Glutamatergic neuron (in vitro differentiated cells): Measurements from ENCODE around the gene SAYSD1. TPM values are rescaled to one million over a fixed set of nuclear protein-coding genes. Genes with fewer than 3 reads are reported as not detected.

Experiments used
- DNase-seq: peaks from one replicate; pipeline ENCODE4 v3.0.0; 2022
- H3K27ac Mint-ChIP-seq: one replicate; pipeline ENCODE4 v1.8.0; 2020; ENCODE audit warnings: mild to moderate bottlenecking, mixed read lengths, inconsistent platforms; ENCODE audit not compliant: unreplicated experiment
- H3K27me3 Mint-ChIP-seq: one replicate; pipeline ENCODE4 v1.8.0; 2020; ENCODE audit warnings: mild to moderate bottlenecking, moderate library complexity, mixed read lengths, inconsistent platforms; ENCODE audit not compliant: unreplicated experiment
- H3K36me3 Mint-ChIP-seq: one replicate; pipeline ENCODE4 v1.8.0; 2020; ENCODE audit warnings: mild to moderate bottlenecking, mixed read lengths, inconsistent platforms; ENCODE audit not compliant: unreplicated experiment
- H3K4me1 Mint-ChIP-seq: one replicate; pipeline ENCODE4 v1.8.0; 2020; ENCODE audit warnings: mild to moderate bottlenecking, low read depth, mixed read lengths, inconsistent platforms; ENCODE audit not compliant: unreplicated experiment
- H3K4me3 Mint-ChIP-seq: one replicate; pipeline ENCODE4 v1.8.0; 2020; ENCODE audit warnings: mild to moderate bottlenecking, mixed read lengths, inconsistent platforms; ENCODE audit not compliant: unreplicated experiment
- H3K9me3 Mint-ChIP-seq: one replicate; pipeline ENCODE4 v1.8.0; 2020; ENCODE audit warnings: mild to moderate bottlenecking, moderate library complexity, mixed read lengths, inconsistent platforms; ENCODE audit not compliant: unreplicated experiment
- total RNA-seq: library from RNA; stranded (reverse); fragmentation: NEBNext Ultra II Directional; extraction: Animal tissue kit (Norgen Biotek cat#: 25700); gene quantifications from one replicate; pipeline ENCODE4 v1.2.1, GENCODE V29; 2021; ENCODE audit not compliant: unreplicated experiment
- TF ChIP-seq, protein P1 (sequence below): fragments of 200-600 bp; sonication (generic); IDR thresholded peaks from one replicate; pipeline ENCODE4 v1.5.0; 2021; ENCODE audit not compliant: partially characterized antibody, unreplicated experiment

SAYSD1 gene
- total RNA-seq, 1 donor from 2014 or later, result 18.4 TPM

DNA sequence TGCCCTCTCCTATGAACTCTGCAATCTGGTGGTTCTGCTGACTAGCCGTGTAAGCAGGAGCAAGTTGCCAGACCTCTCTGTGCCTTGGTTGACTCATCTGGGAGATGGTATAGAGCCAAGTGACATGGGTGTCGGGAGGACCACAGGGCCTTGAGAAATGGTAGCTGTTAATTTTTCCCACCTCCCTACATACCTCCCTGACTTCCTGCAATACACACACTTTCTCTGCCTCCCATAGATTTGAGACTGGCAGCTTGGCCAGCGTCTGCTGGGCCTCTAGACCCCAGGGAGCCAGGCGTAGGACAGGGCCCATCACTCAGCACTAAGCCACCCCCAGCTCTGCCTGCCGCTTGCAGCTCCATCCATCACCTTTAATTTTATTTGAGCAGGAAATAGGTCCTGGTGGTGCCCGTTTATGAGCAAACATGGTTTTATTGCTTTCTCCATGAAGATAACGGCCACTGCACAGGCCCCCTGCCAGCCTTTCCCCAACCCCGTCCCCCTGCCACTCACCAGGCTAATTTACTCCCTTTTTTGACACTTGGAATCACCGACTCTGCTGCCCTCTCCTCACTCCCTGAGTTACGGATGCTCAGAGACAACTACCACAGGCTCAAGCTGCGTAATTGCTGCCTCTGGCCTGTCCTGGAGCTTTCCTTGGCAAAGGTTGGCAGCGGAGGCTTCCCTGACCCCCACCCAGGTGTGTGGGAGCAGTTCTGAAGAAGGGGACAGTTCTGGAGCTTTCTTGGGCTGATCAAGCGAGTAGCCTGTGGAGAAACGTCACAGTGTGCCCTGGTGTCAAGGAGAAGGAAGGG is 55.3 kb downstream of the SAYSD1 start:
- Mint-ChIP-seq H3K4me3 (no peak overlapping the region), H3K27ac (no peak overlapping the region), H3K9me3 (no peaks in the 10 kb centered on the region), H3K27me3 (peaks cover 6% of the 10 kb centered on the region), H3K4me1 (no peaks in the 10 kb centered on the region), H3K36me3 (no peaks in the 10 kb centered on the region)
- no peak for DNase-seq
- TF ChIP-seq, protein P1, sequence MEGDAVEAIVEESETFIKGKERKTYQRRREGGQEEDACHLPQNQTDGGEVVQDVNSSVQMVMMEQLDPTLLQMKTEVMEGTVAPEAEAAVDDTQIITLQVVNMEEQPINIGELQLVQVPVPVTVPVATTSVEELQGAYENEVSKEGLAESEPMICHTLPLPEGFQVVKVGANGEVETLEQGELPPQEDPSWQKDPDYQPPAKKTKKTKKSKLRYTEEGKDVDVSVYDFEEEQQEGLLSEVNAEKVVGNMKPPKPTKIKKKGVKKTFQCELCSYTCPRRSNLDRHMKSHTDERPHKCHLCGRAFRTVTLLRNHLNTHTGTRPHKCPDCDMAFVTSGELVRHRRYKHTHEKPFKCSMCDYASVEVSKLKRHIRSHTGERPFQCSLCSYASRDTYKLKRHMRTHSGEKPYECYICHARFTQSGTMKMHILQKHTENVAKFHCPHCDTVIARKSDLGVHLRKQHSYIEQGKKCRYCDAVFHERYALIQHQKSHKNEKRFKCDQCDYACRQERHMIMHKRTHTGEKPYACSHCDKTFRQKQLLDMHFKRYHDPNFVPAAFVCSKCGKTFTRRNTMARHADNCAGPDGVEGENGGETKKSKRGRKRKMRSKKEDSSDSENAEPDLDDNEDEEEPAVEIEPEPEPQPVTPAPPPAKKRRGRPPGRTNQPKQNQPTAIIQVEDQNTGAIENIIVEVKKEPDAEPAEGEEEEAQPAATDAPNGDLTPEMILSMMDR, result no peak

DNA sequence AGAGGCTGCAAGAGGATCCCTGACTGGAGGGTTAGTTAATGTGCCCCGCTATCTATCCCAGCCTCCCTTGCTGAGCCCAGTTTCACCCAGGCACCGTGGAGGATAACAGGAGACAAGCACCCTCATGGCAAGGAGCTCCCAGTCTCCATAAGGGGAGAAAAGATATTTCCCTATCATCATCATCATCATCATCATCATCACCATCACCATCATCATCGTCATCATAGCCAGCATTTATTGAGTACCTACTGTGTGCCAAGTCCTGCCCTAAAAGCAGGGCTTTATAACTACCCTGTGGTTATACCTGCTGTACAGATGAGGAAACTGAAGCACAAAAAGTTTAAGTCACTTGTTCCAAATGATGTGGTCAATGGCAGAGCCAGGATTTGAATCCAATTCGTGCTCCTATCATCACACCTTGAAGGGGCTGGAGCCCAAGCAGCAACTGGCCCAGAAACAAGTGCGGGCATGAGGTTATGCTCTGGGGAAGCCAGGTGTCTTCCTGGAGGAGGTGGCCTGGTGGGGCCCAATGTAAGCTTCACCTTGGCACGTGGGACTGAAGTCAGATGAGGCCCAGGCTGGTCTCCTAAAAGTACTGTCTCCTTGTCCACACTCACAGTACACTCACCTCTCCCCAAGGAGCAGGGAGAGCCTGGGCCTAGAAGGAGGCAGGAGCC is 56.4 kb downstream of the SAYSD1 start:
- no peak overlapping the region for H3K4me3 Mint-ChIP-seq
- H3K27me3 Mint-ChIP-seq, result peaks cover 4% of the 10 kb centered on the region
- no peaks in the 10 kb centered on the region for H3K36me3 Mint-ChIP-seq
- peaks cover 5% of the 10 kb centered on the region for H3K4me1 Mint-ChIP-seq
- peaks cover 1% of the 10 kb centered on the region for H3K9me3 Mint-ChIP-seq
- no peak for DNase-seq
- no peak overlapping the region for H3K27ac Mint-ChIP-seq
- TF ChIP-seq, protein P1, result no peak

DNA sequence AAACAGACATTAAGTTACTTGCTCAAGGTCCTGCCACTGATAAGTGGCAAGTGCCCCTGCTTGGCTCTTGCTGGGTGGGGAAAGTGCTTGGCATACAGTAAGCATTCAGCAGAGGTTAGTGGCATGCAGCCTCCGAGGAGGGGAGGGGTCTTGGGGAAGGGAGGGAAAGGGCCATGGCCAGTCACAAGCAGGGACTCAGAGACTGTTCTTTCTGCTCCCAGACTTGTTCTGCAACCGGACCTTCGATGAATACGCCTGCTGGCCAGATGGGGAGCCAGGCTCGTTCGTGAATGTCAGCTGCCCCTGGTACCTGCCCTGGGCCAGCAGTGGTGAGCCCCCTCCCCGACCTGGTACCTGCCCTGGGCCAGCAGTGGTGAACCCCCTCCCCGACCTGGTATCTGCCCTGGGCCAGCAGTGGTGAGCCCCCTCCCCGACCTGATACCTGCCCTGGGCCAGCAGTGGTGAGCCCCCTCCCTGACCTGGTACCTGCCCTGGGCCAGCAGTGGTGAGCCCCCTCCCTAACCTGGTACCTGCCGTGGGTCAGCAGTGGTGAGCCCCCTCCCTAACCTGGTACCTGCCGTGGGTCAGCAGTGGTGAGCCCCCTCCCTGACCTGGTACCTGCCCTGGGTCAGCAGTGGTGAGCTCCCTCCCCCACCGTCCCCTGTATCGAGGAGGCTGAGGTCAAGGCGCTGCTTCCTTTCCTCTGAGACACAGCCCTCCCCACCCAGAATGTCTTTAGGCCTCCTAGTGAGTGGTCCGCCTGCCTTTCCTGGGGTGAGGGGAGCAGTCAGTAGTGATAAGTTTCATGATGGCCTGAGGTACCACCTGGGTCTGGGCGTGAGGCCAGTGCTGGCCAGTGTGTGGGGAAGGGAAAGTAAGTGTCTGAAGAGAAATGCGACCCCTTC is 57.5 kb downstream of the SAYSD1 start:
- H3K27me3 Mint-ChIP-seq, result peaks cover 4% of the 10 kb centered on the region
- no peak overlapping the region for H3K27ac Mint-ChIP-seq

DNA sequence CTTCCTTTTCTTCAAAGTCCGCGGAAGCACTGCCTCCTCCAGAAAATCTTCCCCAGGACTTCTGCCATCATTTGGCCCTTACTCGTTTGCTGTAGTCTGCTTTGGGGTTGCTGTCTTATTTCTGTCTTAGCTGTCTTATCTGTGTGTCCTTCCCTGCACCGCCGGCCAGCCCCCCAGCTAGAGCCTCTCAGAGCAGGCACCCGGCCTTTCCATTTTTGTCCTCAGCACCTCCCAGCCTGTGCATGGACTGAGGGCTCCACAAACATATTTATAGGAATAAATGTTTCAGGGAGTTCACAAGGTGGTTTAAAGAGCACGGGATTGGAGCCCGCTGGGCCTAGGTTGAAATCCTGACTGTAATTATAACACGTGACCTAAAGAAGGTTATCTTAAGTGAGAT is 58.3 kb downstream of the SAYSD1 start:
- H3K4me3 Mint-ChIP-seq, result no peak overlapping the region
- peaks cover 4% of the 10 kb centered on the region for H3K27me3 Mint-ChIP-seq
- H3K9me3 Mint-ChIP-seq, result peaks cover 1% of the 10 kb centered on the region
- DNase-seq, result no peak
- no peaks in the 10 kb centered on the region for H3K36me3 Mint-ChIP-seq
- TF ChIP-seq, protein P1, result no peak
- H3K27ac Mint-ChIP-seq, result no peak overlapping the region
- peaks cover 5% of the 10 kb centered on the region for H3K4me1 Mint-ChIP-seq

More for the DNA sequence above, 57.5 kb downstream of the SAYSD1 start:
- Mint-ChIP-seq H3K9me3 (peaks cover 1% of the 10 kb centered on the region), H3K4me1 (peaks cover 5% of the 10 kb centered on the region), H3K4me3 (no peak overlapping the region), H3K36me3 (no peaks in the 10 kb centered on the region)
- TF ChIP-seq, protein P1, result no peak
- no peak for DNase-seq
